GM19438 (cell line): ENCODE results near the gene UBAC1.
"Not testable (repeated sequence)": the region's sequence is repeated elsewhere in the genome, so short reads cannot be mapped to it uniquely, and the experiment has no call there.

ENCODE experiments used
- ATAC-seq: cut with Tn5 transposase; IDR thresholded peaks from one replicate; pipeline ENCODE4 v1.9.1; 2021; ENCODE audit warnings: low read depth; ENCODE audit not compliant: unreplicated experiment

UBAC1 gene

DNA sequence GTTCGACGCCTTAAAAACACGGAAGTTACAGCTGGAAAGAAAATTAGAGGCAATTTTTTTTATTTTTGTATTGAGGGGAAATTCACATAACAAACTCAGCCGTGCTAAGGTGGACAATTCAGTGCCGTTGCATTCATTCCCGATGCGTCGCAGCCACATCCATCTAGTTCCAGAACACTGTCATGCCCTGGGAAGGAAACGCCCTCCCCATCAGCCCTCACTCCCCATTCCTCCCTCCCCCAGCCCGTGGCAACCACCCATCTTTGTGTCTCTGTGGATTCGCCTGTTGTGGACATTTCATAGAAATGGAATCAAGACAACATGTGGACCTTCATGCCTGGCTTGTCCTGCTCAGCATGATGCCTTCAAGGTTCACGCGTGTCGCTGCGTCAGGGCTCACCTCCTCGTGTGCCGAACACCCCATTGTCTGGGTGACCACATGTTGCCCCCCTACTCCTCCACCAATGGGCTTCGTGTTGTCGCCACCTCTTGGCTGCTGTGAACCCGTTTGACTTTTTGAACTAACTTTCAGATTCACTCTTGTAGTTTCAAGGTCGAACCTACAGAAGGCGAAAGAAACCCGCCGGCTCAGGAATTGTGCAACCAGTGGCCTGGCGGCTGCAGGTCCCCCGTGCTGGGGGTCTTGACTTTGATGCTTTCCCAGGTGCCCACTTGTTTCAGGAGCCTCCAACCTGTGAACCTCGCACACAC is 36.4 kb downstream of the UBAC1 start:
- no peak for ATAC-seq

DNA sequence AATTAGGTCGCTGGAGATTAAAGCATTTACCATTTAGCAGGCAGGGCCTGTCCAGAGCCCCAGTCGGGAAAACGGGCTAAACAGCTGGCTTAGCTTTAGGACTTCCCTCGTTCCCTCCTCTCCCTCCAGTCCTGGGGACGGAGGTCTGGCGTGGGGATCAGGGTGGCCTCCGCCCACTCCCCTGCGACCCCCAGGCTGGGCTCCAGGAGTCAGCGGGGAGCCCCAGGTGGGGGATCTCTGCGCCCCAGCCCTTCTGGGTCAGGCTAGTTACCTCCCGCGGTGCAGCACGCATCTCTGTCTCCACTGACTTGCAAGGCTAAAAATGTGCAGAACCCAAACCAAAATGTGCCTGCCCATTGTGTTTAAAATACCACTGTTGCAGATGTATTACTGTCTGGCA is 37.7 kb downstream of the UBAC1 start:
- ATAC-seq, result no peak

DNA sequence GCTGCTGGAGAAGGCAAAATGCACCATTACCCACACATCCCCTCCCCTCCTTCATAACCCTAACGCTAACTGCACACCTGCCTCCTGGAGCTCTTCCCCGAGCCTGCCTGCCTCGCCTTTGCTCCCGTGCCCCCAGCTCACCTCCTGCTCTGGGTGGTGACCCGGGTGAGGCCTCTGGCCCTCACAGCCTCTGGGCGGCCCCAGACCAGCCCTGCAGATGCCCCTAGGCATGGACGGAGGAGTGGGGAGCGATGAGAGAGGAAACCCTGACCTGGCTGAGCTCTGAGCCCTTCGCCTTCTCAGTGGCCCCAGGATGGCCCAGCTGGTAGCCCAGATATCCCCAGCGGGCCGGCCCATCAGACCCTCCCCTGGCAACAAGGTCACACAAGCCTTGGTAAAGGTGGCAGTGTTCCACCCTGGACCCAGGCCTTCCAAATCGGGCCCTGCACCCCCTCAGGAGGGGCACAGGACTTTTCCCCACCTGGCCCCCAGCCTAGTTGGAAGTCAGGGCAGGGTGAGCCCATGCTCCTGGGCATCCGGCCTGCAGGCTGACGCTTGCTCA is 39.3 kb downstream of the UBAC1 start:
- no peak for ATAC-seq

DNA sequence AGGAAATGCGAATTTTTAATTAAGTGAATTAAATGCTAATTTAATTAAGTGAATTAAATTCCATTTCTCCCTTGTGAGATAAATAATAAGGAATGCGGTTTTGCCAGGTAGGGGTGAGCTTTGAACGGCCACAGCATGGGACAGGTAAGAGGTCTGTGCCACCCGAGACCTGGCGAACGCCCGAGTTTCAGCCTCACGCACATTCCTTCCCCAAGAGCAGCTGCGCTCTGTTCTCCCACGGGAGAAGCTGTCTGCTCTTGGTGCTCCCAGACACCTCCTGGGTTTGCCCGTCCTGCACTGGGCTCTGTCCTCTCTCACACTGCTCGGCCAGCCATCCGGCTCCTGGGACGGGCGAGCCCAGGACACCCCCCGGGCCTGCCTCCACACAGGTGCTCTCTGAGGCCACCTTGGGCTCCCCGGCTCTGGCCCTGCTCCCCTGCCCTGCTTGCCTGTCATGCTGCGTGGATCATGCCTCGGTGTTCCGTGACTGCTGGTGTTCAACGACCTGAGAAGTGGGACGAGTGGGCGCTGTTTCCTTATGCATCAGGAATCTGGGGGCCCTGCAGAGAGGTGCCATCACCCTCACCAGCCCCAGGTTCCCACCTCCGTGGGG is 40.1 kb downstream of the UBAC1 start:
- ATAC-seq, result no peak

DNA sequence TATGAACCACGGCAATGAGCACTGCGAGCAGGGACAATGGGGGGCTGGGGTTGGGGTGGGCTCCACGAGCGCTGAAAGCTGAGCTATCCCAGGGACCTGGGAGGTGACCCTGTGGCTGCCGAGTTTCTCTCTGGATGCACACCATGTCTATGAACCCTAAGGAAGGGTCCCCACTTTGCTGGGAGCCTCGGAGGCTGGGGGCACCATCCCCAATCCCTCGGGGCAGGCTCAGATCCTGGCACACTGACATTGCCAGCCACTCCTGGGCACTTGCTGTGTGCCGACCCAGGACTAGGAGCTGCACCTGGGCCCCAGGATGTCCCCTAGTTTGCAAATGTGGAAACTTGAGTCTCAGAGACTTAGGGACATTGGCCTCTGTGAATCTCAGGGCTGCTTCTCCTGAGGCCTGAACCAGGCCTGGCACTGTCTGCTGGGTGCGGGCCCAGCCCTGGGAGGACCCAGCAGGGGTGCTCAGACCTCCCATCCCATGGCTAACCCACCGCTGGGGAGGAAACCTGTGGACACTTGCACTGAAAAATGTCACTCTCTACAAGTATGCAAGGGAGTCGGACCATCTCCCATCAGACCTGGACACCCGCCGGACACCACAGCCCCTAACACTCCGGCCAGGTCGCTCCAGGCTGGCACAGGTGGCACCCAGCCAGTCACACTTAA is 40.8 kb downstream of the UBAC1 start:
- ATAC-seq, result no peak

DNA sequence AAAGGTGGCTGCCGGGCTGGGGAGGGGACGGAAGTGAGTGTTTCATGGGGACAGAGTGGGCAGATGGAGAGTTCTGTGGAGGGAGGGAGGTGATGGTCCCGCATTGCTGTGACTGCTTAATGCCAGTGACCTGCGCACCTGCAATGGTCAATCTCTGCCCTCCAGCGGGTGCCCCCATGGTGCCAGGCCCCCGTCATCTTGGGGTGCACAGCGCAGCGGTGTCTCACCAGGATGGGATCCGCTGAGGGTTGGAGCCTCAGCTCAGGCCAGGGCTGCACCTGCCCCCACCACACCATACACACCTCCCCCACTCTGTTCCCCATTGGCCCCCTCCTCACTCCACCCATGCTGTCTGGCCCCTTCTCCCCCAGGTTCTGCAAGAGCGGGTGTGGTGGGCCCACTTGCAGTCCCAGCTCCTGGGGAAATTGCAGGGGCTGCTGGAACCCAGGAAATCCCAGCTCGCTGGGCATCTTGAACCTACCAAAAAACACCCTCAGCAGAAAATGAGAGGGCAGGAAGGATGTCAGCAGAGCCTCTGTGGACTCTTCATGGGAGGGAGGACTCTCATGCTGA is 41.8 kb downstream of the UBAC1 start:
- no peak for ATAC-seq

DNA sequence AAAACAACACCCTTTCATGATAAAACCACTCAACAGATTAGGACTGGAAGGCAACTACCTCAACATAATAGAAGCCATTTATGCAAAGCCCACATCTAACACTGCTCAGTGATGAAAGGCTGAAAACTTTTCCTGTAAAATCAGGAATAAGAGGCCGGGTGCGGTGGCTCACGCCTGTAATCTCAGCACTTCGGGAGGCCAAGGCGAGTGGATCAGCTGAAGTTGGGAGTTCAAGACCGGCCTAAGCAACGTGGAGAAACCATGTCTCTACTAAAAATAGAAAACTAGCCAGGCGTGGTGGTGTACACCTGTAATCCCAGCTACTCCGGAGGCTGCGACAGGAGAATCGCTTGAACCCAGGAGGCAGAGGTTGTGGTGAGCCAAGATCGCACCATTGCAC is 44.9 kb downstream of the UBAC1 start:
- ATAC-seq, result not testable (repeated sequence)

DNA sequence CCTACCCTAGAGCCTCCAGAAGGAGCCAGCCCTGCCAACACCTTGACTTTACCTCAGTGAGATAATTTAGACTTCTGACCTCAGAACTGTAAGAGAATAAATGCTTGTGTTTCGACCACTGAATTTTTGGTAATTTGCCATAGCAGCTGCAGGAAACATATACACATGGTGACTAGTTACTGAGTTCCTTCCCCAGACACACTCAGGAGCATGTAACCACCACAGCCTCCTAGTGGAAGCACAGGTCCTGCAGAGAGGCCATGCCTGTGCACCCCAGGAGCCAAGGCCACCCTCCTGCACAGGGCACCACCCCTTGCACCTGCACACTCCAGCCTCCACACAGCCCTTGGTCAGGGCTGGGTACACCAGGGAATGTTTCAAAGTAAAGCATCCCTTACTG is 46.3 kb downstream of the UBAC1 start:
- ATAC-seq, result no peak

DNA sequence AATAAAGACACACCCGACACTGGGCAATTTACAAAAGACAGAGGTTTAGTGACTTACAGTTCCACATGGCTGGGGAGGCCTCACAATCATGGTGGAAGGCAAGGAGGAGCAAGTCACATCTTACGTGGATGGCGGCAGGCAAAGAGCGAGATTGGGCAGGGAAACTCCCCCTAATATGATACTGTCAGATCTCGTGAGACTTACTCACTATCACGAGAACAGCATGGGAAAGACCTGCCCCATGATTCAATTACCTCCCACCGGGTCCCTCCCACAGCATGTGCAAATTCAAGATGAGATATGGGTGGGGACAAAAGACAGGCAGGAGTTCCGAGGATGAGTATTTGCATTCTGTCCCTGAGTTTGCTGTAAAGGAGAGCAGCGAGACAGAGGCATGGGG is 49.9 kb downstream of the UBAC1 start:
- not testable (repeated sequence) for ATAC-seq

DNA sequence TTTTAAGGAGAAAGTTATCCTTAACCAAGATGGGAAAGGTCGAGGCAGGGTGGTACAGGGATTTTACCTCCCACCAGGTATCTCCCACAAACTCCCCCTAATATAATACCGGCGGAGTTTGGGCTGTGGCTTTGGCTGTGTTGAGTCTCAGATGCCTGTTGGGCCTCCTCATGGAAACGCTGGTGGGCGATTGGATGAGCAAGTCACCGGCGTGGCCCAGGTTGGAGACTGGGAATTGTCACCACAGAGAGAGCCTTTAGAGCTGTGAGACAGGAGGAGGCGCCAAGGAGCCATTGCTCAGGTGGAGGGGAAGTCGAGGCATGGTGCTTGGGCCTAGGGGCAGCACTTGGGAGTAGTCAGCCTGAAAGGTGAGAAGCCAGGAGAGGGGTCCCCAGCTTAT is 50.4 kb downstream of the UBAC1 start:
- no peak for ATAC-seq

DNA sequence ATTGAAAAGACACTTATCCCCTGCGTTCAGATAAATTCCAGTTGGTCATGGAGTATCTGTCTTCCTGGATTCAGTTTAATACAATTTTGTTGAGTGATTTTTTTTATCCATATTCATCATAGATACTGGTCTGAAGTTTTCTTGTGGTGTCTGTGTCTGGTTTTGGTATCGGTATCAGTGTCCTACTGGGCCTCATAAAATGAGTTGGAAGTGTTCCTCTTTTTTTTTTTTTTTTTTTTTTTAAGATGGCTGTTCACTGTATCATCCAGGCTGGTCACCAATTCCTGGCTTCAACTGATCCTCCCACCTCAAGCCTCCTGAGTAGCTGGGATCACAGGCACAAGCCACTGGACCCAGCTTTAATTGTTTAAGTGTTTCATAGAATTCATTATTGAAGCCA is 51.0 kb downstream of the UBAC1 start:
- ATAC-seq, result no peak

DNA sequence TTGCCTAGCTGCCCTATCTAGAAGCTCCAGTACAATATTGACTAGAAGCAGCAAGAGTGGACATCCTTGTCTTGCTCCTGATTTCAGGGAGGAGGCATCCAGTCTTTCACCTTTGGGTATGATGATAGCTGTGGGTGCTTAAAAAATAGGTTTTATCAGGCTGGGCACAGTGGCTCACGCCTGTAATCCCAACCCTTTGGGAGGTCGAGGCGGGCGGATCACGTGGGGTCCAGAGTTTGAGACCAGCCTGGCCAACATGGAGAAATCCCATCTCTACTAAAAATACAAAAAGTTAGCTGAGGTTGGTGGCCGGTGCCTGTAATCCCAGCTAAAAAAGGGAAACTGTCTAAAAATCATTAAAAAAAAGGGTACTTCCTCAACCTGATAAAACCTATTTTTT is 51.8 kb downstream of the UBAC1 start:
- no peak for ATAC-seq

DNA sequence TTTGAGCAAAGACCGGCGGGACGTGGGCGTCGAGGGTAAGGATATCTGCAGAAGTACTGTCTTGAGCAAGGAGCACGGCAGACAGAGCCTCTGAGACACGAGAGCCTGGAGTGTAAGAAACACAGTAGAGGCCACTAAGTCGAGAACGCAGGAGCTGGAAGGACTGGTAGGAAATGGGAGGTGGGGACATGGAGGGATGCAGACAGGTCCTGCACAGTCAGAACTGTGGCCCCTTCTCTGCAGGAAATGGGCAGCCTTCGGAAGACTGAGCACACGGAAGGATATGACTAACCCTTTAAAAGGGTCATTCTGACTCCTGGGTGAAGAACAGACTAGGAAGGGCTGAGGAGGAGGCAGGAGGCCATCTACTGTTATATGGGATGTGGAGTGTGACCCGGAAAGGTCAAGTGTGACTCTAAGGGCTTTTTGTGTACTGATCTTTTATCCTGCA is 52.4 kb downstream of the UBAC1 start:
- ATAC-seq, result no peak

DNA sequence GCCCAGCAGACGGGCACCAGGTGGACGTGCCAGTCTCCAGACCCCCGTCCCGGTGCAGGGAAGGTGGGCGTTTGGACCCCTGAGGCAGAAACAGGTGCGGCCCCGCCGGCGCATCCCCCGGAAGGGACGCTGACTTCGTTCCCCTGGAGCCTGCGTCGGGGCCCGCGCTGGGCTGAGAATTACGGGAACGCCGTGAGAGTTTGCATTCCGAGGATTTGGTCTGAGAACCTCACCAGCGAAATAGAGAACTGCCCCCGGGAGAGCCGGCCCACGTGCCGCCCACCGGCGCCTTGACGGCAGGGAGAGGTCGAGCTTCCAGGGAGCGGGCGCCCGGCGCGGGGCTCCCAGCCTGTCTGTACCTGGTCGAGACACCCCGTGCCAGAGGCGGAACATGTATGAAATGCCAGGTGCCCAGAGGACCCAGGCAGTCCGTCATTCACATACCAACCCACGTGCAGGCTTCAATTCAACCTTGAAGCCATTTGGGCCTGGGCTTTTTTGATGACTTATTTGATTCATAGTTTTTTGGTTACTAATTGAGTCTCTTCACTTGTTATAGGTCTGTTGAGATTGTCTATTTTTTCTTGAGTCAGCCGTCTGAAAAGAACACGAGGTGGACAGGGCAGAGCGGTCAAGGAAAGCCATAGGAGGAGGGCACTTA is 53.0 kb downstream of the UBAC1 start:
- peak; percentile 16 for ATAC-seq

DNA sequence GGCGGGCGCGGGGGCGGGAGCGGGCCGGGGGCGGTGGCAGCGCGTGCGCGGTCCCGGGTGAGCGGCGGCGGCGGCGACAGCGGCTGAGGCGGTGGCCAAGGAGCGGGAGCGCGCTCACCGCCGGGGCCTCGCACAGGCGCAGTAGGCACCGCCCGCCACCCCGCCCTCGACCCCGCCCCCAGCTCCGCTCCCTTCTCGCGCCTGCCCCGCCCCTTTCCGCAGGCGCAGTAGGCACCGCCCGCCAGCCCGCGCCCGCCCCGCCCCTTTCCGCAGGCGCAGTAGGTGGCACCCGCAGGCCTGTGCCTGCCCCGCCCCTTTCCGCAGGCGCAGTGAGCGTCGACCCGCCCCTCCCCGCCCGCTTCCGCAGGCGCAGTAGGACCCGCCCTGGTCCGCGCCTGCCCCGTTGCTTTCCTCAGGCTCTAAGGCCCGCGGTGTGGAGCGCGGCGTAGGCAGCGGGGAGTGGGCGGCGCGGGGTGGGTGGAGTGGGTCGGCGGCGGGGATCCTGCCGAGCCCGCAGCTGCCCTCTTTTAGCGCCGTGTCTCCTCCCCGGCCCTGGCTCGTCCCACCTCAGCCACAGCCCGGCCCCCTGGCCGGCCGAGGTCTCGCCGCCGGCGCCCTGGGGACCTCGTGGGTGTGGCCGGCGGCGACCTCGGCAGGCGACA is 53.6 kb downstream of the UBAC1 start, which contains the start of gene CAMSAP1:
Gene CAMSAP1, minus strand, starts transcription at position 116 of the 662 bp plus-strand sequence. CDS start 387 bp downstream, outside the sequence.
- ATAC-seq, result peak; percentile 63

DNA sequence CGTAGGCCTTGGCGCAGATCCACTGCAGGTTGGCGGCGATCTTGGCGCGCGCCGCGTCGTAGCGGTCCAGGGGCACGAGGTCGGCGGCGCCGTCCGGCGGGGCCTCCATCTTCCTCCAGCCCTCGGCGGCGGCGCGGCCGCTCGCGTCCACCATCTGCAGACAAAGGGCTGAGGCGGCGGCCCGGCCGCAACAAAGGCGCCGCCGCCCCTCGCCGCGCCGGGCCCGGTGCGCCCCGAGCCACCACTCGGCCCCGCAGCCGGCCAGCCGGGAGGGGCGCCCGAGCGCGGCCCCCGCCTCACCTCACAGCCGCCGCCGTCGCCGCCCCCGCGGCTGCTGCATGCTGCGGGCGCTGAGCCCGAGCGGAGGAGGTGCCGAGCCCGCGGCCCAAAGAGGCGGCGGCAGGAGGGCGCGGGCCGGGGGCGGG is 54.2 kb downstream of the UBAC1 start:
- no peak for ATAC-seq

DNA sequence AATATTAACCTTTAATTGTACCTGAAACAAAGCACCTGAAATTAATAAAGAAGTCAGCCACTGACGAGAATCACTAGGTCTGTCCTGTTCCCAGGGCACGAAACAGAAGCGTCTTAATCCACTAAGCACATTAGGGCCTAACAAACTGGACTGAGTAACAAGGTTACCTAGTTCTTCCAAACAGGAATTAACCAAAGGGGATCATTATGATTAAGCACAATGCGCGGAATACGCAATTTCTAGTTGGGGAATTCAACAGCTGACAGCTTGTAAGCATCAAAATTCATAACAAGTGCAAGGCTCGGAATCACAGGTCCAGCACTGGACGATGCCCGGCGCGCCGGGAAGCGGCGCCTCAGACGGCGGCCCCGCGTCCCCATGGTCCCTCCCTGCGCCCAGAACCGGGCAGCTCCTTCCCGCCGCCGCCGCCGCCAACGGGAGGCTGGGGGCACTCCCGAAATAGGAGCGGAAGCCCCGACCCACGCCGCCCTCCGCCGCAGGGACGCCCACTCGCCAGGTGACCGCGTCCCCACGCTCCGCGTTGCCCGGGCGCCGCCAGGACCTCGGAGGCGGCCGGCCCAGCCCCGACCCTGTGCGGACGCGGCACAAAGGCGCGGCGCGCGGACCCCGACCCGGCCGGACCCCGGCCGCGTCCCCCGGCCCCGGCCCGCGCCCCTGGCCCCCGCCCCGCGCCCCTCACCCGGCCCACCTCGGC is 54.7 kb downstream of the UBAC1 start:
- no peak for ATAC-seq

DNA sequence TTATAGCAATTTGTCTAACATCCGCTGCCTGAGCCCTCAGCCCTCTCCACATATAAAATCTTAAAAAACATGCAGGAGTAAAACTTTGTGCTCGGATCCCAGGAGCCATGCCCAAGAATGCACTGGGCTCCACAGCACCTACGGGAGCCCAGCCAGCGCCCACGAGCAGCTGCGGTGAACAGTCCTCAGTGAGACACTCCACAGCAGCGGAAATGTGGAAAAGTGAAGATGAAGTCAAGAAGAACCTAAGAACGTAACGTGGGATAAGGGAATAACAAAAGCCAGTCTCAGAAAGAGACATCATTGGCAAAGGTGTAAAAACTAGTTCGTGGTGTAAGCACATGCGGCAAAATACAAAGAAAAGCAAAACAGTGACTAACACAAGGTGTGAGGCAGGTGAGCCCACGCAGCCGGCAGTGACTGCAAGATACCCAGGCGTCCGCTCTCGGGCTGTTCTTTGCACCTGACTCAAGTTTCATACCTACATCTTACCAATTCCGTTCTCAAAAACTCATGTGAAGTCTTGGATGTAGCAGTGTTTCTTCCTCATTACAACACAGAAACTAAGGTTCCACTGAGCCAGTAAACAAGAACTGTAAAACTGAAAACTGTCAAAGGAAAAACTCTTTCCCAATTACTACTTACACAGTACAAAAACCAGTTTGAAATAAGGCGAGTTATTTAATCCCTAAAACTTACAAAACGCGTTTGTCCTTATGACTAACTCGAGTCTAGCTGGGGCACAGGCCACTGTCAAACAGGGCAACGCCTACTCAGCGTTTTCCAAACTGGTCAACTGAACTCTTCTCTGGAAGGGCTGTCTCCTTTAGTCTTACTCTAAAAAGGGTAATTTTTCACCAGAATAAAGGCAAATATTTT is 55.6 kb downstream of the UBAC1 start:
- ATAC-seq, result no peak
